Ishikawa (cell line): ENCODE measurements around the gene OPCML.

Experiments
- CEBPB ChIP-seq: IDR thresholded peaks from 2 replicates; pipeline ENCODE4 v1.6.1; 2012
- CREB1 ChIP-seq: IDR thresholded peaks from 2 replicates; pipeline ENCODE4 v1.6.1; 2012; ENCODE audit warnings: low read depth
- EGR1 ChIP-seq: IDR thresholded peaks from 2 replicates; pipeline ENCODE4 v1.6.1; 2012
- EP300 ChIP-seq: IDR thresholded peaks from 2 replicates; pipeline ENCODE4 v1.6.1; 2012; ENCODE audit warnings: borderline replicate concordance
- FOXM1 ChIP-seq: IDR thresholded peaks from 2 replicates; pipeline ENCODE4 v1.6.1; 2012; ENCODE audit warnings: low read depth, borderline replicate concordance
- NFIC ChIP-seq: IDR thresholded peaks from 2 replicates; pipeline ENCODE4 v1.6.1; 2012
- RAD21 ChIP-seq: IDR thresholded peaks from 2 replicates; pipeline ENCODE4 v1.6.1; 2012; ENCODE audit warnings: low read depth
- TAF1 ChIP-seq: IDR thresholded peaks from 2 replicates; pipeline ENCODE4 v1.6.1; 2012; ENCODE audit warnings: low read depth, mild to moderate bottlenecking
- TCF12 ChIP-seq: IDR thresholded peaks from 2 replicates; pipeline ENCODE4 v1.6.1; 2012; ENCODE audit warnings: low read depth
- TEAD4 ChIP-seq: IDR thresholded peaks from 2 replicates; pipeline ENCODE4 v1.6.1; 2012
- YY1 ChIP-seq: IDR thresholded peaks from 2 replicates; pipeline ENCODE4 v1.6.1; 2012; ENCODE audit warnings: low read depth
- ZBTB7A ChIP-seq: IDR thresholded peaks from 2 replicates; pipeline ENCODE4 v1.6.1; 2012; ENCODE audit warnings: low read depth
- TF ChIP-seq, protein P1 (sequence below): IDR thresholded peaks from 2 replicates; pipeline ENCODE4 v1.6.1; 2012; ENCODE audit warnings: low read depth, mild to moderate bottlenecking
- TF ChIP-seq, protein P2 (sequence below): IDR thresholded peaks from 2 replicates; pipeline ENCODE4 v1.6.1; 2012
- TF ChIP-seq, protein P3 (sequence below): IDR thresholded peaks from 2 replicates; pipeline ENCODE4 v1.6.1; 2012

The OPCML gene

DNA sequence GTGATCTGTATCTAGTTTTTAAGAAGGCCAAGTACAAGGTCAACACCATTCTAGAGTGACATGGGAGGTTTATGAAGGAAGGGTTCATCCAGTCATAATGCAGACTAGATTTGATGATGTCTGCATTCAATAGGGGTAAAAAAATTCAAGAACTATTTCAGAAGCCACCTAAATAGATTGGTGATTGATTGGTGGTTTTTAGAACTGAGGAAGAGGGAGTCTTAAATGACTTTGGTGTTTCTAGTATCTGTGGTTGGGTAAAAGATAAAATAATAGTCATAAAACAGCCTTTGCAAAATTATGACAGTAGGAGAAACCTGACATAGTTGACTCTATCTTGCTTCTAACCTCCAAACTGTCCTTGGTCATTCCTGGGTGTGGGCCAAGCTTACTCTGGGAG, 114.1 kb downstream of the OPCML start:
- TF ChIP-seq EP300 (no peak), CEBPB (no peak), TEAD4 (no peak), TCF12 (no peak), RAD21 (no peak), CREB1 (no peak), EGR1 (no peak), YY1 (no peak), ZBTB7A (no peak), NFIC (no peak), FOXM1 (no peak), TAF1 (no peak)
- TF ChIP-seq, protein P1, sequence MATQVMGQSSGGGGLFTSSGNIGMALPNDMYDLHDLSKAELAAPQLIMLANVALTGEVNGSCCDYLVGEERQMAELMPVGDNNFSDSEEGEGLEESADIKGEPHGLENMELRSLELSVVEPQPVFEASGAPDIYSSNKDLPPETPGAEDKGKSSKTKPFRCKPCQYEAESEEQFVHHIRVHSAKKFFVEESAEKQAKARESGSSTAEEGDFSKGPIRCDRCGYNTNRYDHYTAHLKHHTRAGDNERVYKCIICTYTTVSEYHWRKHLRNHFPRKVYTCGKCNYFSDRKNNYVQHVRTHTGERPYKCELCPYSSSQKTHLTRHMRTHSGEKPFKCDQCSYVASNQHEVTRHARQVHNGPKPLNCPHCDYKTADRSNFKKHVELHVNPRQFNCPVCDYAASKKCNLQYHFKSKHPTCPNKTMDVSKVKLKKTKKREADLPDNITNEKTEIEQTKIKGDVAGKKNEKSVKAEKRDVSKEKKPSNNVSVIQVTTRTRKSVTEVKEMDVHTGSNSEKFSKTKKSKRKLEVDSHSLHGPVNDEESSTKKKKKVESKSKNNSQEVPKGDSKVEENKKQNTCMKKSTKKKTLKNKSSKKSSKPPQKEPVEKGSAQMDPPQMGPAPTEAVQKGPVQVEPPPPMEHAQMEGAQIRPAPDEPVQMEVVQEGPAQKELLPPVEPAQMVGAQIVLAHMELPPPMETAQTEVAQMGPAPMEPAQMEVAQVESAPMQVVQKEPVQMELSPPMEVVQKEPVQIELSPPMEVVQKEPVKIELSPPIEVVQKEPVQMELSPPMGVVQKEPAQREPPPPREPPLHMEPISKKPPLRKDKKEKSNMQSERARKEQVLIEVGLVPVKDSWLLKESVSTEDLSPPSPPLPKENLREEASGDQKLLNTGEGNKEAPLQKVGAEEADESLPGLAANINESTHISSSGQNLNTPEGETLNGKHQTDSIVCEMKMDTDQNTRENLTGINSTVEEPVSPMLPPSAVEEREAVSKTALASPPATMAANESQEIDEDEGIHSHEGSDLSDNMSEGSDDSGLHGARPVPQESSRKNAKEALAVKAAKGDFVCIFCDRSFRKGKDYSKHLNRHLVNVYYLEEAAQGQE: no peak
- TF ChIP-seq, protein P2, sequence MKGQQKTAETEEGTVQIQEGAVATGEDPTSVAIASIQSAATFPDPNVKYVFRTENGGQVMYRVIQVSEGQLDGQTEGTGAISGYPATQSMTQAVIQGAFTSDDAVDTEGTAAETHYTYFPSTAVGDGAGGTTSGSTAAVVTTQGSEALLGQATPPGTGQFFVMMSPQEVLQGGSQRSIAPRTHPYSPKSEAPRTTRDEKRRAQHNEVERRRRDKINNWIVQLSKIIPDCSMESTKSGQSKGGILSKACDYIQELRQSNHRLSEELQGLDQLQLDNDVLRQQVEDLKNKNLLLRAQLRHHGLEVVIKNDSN: no peak
- TF ChIP-seq, protein P3, sequence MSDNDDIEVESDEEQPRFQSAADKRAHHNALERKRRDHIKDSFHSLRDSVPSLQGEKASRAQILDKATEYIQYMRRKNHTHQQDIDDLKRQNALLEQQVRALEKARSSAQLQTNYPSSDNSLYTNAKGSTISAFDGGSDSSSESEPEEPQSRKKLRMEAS: no peak

- TF ChIP-seq FOXM1 (no peak), CEBPB (no peak), RAD21 (no peak), EP300 (no peak), CREB1 (no peak), EGR1 (no peak), TAF1 (no peak), TCF12 (no peak), TEAD4 (no peak), NFIC (no peak)
- TF ChIP-seq, protein P2: no peak
- TF ChIP-seq, protein P3: no peak
- TF ChIP-seq, protein P1: no peak
These were observed 117.8 kb downstream of the OPCML start for GRCh38 chr11:133414506-133414905.

- TF ChIP-seq, protein P2: no peak
- no peak for TF ChIP-seq EGR1
- TF ChIP-seq CEBPB: no peak
- no peak for TF ChIP-seq FOXM1
- no peak for TF ChIP-seq TEAD4
- no peak for TF ChIP-seq TCF12
- no peak for TF ChIP-seq TAF1
- TF ChIP-seq CREB1: no peak
- TF ChIP-seq YY1: no peak
- no peak for TF ChIP-seq EP300
- TF ChIP-seq, protein P3: no peak
- TF ChIP-seq NFIC: no peak
These were observed 118.6 kb downstream of the OPCML start for GRCh38 chr11:133413703-133414102.

- no peak for TF ChIP-seq YY1
- TF ChIP-seq FOXM1: no peak
- TF ChIP-seq TAF1: no peak
- no peak for TF ChIP-seq CREB1
These were observed 122.5 kb downstream of the OPCML start for GRCh38 chr11:133409799-133410198.

GRCh38 chr11:133408936-133409335, 123.4 kb downstream of the OPCML start:
- TF ChIP-seq TAF1 (no peak), NFIC (no peak), EGR1 (no peak), EP300 (no peak), YY1 (no peak), FOXM1 (no peak), CEBPB (no peak), TCF12 (no peak), TEAD4 (no peak), ZBTB7A (no peak), RAD21 (no peak), CREB1 (no peak)
- TF ChIP-seq, protein P1: no peak
- TF ChIP-seq, protein P2: no peak
- TF ChIP-seq, protein P3: no peak
